Measurements from ENCODE around the gene GRIK5. TPM values are rescaled to one million over a fixed set of nuclear protein-coding genes. Genes with fewer than 3 reads are reported as not detected.

Gene GRIK5
- total RNA-seq, 1 donor, result under 0.01 TPM

DNA sequence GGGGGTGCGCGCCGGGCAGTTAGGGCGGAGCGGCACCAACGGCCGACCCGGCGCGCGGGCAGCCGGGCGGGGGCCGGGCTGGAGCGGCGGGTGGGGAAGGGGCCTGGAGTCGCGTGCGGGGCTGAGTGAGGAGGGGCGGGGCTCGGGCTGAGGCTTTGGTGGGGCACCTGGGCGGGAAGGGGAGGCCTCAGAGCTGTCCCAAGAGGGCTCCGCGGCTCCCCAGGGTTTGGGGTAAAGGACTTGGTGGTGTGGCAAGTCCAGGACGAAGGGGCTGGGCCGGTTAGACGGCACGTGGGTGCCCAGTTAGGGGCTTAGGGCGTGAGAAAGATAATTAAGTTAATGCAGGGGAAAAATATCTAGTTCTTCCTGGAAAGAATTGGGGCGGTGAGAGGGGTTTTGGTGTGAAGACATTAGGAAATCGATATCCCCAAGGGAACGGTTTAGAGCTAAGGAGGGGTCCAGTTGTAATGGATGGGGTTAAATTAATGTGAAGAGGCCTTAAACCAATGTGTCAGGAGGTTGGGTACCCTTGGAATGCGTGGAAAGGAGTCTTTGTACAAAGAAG lies 6.5 kb upstream of the GRIK5 start:
- Histone ChIP-seq H3K4me1 (ENCODE audit: insufficient read depth, low read length) (peaks cover 20% of the 10 kb centered on the region), H3K4me3 (ENCODE audit: insufficient read depth, low read length) (peak overlapping the region; percentile 92), H3K36me3 (ENCODE audit: insufficient read depth, low read length) (peaks cover 34% of the 10 kb centered on the region), H3K27ac (ENCODE audit: low read depth, low read length) (peak overlapping the region; percentile 77), H3K4me2 (ENCODE audit: insufficient read depth, low read length) (peak overlapping the region; percentile 98), H4K20me1 (ENCODE audit: insufficient read depth, low read length) (peaks cover 35% of the 10 kb centered on the region), H3K79me2 (ENCODE audit: insufficient read depth, low read length) (peaks cover 55% of the 10 kb centered on the region), H2AFZ (ENCODE audit: low read length) (no peak overlapping the region), H3K9me3 (ENCODE audit: low read depth, low read length) (no peaks in the 10 kb centered on the region), H3K27me3 (ENCODE audit: insufficient read depth, low read length) (no peaks in the 10 kb centered on the region)
- TF ChIP-seq, protein P1, sequence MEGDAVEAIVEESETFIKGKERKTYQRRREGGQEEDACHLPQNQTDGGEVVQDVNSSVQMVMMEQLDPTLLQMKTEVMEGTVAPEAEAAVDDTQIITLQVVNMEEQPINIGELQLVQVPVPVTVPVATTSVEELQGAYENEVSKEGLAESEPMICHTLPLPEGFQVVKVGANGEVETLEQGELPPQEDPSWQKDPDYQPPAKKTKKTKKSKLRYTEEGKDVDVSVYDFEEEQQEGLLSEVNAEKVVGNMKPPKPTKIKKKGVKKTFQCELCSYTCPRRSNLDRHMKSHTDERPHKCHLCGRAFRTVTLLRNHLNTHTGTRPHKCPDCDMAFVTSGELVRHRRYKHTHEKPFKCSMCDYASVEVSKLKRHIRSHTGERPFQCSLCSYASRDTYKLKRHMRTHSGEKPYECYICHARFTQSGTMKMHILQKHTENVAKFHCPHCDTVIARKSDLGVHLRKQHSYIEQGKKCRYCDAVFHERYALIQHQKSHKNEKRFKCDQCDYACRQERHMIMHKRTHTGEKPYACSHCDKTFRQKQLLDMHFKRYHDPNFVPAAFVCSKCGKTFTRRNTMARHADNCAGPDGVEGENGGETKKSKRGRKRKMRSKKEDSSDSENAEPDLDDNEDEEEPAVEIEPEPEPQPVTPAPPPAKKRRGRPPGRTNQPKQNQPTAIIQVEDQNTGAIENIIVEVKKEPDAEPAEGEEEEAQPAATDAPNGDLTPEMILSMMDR (IDR thresholded peaks at IDR 0.05; ENCODE audit: extremely low read depth, low read depth, low read length), result no peak
- no peak for DNase-seq (ENCODE audit: insufficient read length, low spot score, missing footprints)

- Histone ChIP-seq H3K4me1 (ENCODE audit: insufficient read depth, low read length) (peaks cover 20% of the 10 kb centered on the region), H4K20me1 (ENCODE audit: insufficient read depth, low read length) (peaks cover 28% of the 10 kb centered on the region), H3K4me3 (ENCODE audit: insufficient read depth, low read length) (peak within 1 kb of the TSS; percentile 92), H3K9me3 (ENCODE audit: low read depth, low read length) (no peaks in the 10 kb centered on the region), H3K27ac (ENCODE audit: low read depth, low read length) (peak within 1 kb of the TSS; percentile 98), H3K36me3 (ENCODE audit: insufficient read depth, low read length) (peaks cover 27% of the 10 kb centered on the region), H3K79me2 (ENCODE audit: insufficient read depth, low read length) (peaks cover 49% of the 10 kb centered on the region), H2AFZ (ENCODE audit: low read length) (peak within 1 kb of the TSS; percentile 100), H3K27me3 (ENCODE audit: insufficient read depth, low read length) (peaks cover under 1% of the 10 kb centered on the region), H3K4me2 (ENCODE audit: insufficient read depth, low read length) (peak within 1 kb of the TSS; percentile 98)
- TF ChIP-seq, protein P1 (IDR thresholded peaks at IDR 0.05; ENCODE audit: extremely low read depth, low read depth, low read length), result no peak
- DNase-seq (ENCODE audit: insufficient read length, low spot score, missing footprints), result peak; percentile 100
These were observed 5.8 kb upstream of the GRIK5 start, which contains the start of gene ZNF574 for GRCh38 chr19:42075616-42076379. Gene ZNF574 (plus strand): TSS chr19:42076166. CDS start chr19:42078607, 2,441 bp downstream.

GRCh38 chr19:42075364-42075615 lies 5.3 kb upstream of the GRIK5 start:
- peak overlapping the region; percentile 93 for H3K4me2 ChIP-seq (ENCODE audit: insufficient read depth, low read length)
- peaks cover 27% of the 10 kb centered on the region for H4K20me1 ChIP-seq (ENCODE audit: insufficient read depth, low read length)
- H3K4me3 ChIP-seq (ENCODE audit: insufficient read depth, low read length), result peak overlapping the region; percentile 92
- DNase-seq (ENCODE audit: insufficient read length, low spot score, missing footprints), result no peak
- peaks cover 44% of the 10 kb centered on the region for H3K79me2 ChIP-seq (ENCODE audit: insufficient read depth, low read length)
- H3K9me3 ChIP-seq (ENCODE audit: low read depth, low read length), result no peaks in the 10 kb centered on the region
- H3K27me3 ChIP-seq (ENCODE audit: insufficient read depth, low read length), result peaks cover 5% of the 10 kb centered on the region
- peaks cover 20% of the 10 kb centered on the region for H3K4me1 ChIP-seq (ENCODE audit: insufficient read depth, low read length)
- peak overlapping the region; percentile 100 for H2AFZ ChIP-seq (ENCODE audit: low read length)
- H3K36me3 ChIP-seq (ENCODE audit: insufficient read depth, low read length), result peaks cover 22% of the 10 kb centered on the region
- peak overlapping the region; percentile 98 for H3K27ac ChIP-seq (ENCODE audit: low read depth, low read length)
- TF ChIP-seq, protein P1 (IDR thresholded peaks at IDR 0.05; ENCODE audit: extremely low read depth, low read depth, low read length), result no peak
